Germinal center (tissue), 1 donor: ENCODE results near the gene ATG7.
"Not testable (repeated sequence)": the region's sequence is repeated elsewhere in the genome, so short reads cannot be mapped to it uniquely, and the experiment has no call there.

ENCODE experiments used
- DNase-seq: peaks from one replicate; pipeline ENCODE4 v3.0.0; 2012; ENCODE audit warnings: mixed read lengths, low spot score

Gene ATG7

GRCh38 chr3:11465744-11466616 lies 193.8 kb downstream of the ATG7 start:
- no peak for DNase-seq

GRCh38 chr3:11467875-11468274 lies 195.7 kb downstream of the ATG7 start:
- DNase-seq: no peak

- DNase-seq: no peak
These were observed 198.0 kb downstream of the ATG7 start for GRCh38 chr3:11470031-11470853.

- DNase-seq: no peak
These were observed 203.1 kb downstream of the ATG7 start for GRCh38 chr3:11475324-11475723.

- DNase-seq: no peak
These were observed 204.5 kb downstream of the ATG7 start for GRCh38 chr3:11476735-11477144.

GRCh38 chr3:11477407-11477911 lies 205.3 kb downstream of the ATG7 start:
- DNase-seq: no peak

GRCh38 chr3:11478167-11478566 lies 206.0 kb downstream of the ATG7 start:
- no peak for DNase-seq

- DNase-seq: no peak
These were observed 207.0 kb downstream of the ATG7 start for GRCh38 chr3:11479221-11479620.

GRCh38 chr3:11480663-11481298 lies 208.6 kb downstream of the ATG7 start:
- no peak for DNase-seq

- DNase-seq: no peak
These were observed 209.4 kb downstream of the ATG7 start for GRCh38 chr3:11481556-11481955.

GRCh38 chr3:11482021-11482420 lies 209.8 kb downstream of the ATG7 start:
- DNase-seq: no peak

- DNase-seq: not testable (repeated sequence)
These were observed 216.2 kb downstream of the ATG7 start for GRCh38 chr3:11488356-11488755.

- DNase-seq: no peak
These were observed 222.1 kb downstream of the ATG7 start for GRCh38 chr3:11494131-11494916.

- DNase-seq: no peak
These were observed 223.9 kb downstream of the ATG7 start for GRCh38 chr3:11495948-11496557.

GRCh38 chr3:11498177-11498576 lies 226.0 kb downstream of the ATG7 start:
- no peak for DNase-seq

- no peak for DNase-seq
These were observed 226.4 kb downstream of the ATG7 start for GRCh38 chr3:11498646-11499045.

- no peak for DNase-seq
These were observed 226.9 kb downstream of the ATG7 start for GRCh38 chr3:11499144-11499543.

- DNase-seq: not testable (repeated sequence)
These were observed 230.2 kb downstream of the ATG7 start for GRCh38 chr3:11502413-11502812.

- DNase-seq: no peak
These were observed 235.5 kb downstream of the ATG7 start for GRCh38 chr3:11507719-11508118.

- no peak for DNase-seq
These were observed 236.4 kb downstream of the ATG7 start for GRCh38 chr3:11508346-11509172.
